ENCODE measurements around the gene ULK3. TPM values are rescaled to one million over a fixed set of nuclear protein-coding genes. Genes with fewer than 3 reads are reported as not detected.

ULK3 gene
- 29.2 to 34.6 TPM (median 32.7 TPM) in 5 replicates for total RNA-seq (2022; extraction: Qiagen RNA extraction; ENCODE audit: low read depth)

GRCh38 chr15:74842581-74843444 lies at the start of gene ULK3:
TSS of gene ULK3 (minus strand) at chr15:74843156. CDS start at chr15:74843105, 51 bp downstream.

GRCh38 chr15:74889883-74890664 lies 47.1 kb upstream of the ULK3 start, which contains the start of gene MPI:
TSS of gene MPI (plus strand) at chr15:74890042. CDS start at chr15:74890074, 32 bp downstream.

DNA sequence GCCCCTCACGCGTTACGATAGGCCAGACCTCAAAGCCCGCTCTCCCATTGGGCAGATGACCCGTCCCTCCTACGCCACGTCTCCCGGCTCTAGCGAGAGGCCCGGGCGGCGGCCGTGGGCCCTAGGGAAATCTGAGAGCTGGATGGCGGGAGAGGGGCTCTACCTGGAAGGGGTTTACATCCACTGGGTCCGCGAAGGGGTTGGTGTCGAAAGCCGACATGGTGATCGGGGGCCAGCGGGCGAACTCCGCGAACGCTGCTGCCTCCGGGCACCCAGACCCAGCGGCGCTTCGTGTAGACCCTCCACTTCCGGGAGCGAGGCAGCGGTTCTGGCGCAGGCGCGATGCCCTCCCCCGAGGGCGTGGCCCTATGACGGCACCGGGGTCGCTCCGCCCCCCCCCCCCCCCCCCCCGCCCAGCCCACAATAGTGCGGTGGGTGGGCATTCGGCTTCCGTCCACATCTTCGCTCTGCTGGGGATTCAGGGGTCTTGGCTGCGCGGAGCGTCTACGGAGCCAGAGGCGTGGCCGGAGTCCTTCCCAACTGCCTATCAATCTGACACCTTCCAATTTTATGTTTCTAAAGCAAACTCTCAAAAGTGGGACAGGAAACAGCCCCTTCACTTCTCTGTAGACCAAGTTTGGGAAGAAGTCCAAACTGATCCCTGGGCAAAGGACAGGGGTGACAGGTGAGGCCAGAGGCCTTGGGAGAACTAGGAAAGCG lies 30.2 kb upstream of the ULK3 start, which contains the start of gene SCAMP2:
Gene SCAMP2, minus strand, starts transcription at position 330 of the 720 bp plus-strand sequence. Its CDS starts 110 bp downstream, at position 220.

DNA sequence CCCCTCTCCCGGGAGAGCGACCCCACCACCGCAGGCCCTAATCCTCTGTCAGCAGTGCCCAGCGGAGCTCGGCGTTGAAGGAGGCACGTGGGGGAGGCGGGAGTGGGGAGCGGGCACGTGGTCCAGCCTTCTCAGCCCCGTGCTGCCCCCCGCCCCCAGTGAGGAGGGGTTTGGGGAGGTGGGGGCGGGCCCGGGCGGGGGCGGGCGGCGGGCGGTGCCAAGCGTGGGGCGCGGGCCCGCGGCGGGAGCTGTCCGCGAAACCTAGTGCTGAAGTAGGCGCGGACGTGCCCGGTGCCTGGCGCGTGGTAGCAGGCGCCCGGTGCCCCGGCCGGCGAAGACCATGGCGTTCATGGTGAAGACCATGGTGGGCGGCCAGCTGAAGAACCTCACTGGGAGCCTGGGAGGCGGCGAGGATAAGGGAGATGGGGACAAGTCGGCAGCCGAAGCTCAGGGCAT lies 16.6 kb downstream of the ULK3 start, which contains the start of gene CPLX3:
Gene CPLX3, plus strand, starts transcription at position 264 of the 456 bp plus-strand sequence. Its CDS starts 77 bp downstream, at position 341.

GRCh38 chr15:74812533-74812932 lies 30.4 kb downstream of the ULK3 start, which contains the start of gene LMAN1L:
TSS of gene LMAN1L (plus strand) at chr15:74812835. CDS start at chr15:74812855, 20 bp downstream.

Other genes starting within 250 kb of the ULK3 start
- 31.7 to 36.2 TPM (median 33.4 TPM) in 5 replicates for gene CLK3, start 227.3 kb downstream of the ULK3 start, total RNA-seq (2022; extraction: Qiagen RNA extraction; ENCODE audit: low read depth)
- gene EDC3, start 147.1 kb downstream of the ULK3 start, total RNA-seq (2022; extraction: Qiagen RNA extraction; ENCODE audit: low read depth): 17.1 to 23.2 TPM (median 19.0 TPM) in 5 replicates
- 1.1 to 2.3 TPM (median 1.7 TPM) in 5 replicates for gene CYP1A1, start 117.6 kb downstream of the ULK3 start, total RNA-seq (2022; extraction: Qiagen RNA extraction; ENCODE audit: low read depth)
- 0.05 TPM in 1 of 5 replicates, not detected in the others for gene CYP1A2, start 94.3 kb downstream of the ULK3 start, total RNA-seq (2022; extraction: Qiagen RNA extraction; ENCODE audit: low read depth)
- 55.9 to 67.4 TPM (median 62.0 TPM) in 5 replicates for gene CSK, start 61.1 kb downstream of the ULK3 start, total RNA-seq (2022; extraction: Qiagen RNA extraction; ENCODE audit: low read depth)
- not detected in 5 replicates for gene LMAN1L, start 30.3 kb downstream of the ULK3 start, total RNA-seq (2022; extraction: Qiagen RNA extraction; ENCODE audit: low read depth)
- gene CPLX3, start 16.5 kb downstream of the ULK3 start, total RNA-seq (2022; extraction: Qiagen RNA extraction; ENCODE audit: low read depth): 0.07 to 0.13 TPM in 2 of 5 replicates, not detected in the others
- gene SCAMP2, start 30.2 kb upstream of the ULK3 start, total RNA-seq (2022; extraction: Qiagen RNA extraction; ENCODE audit: low read depth): 54.4 to 68.8 TPM (median 65.9 TPM) in 5 replicates
- gene MPI, start 46.9 kb upstream of the ULK3 start, total RNA-seq (2022; extraction: Qiagen RNA extraction; ENCODE audit: low read depth): 27.2 to 38.6 TPM (median 30.2 TPM) in 5 replicates
- gene FAM219B, start 63.7 kb upstream of the ULK3 start, total RNA-seq (2022; extraction: Qiagen RNA extraction; ENCODE audit: low read depth): 30.1 to 38.8 TPM (median 36.4 TPM) in 5 replicates
- 525 to 634 TPM (median 565 TPM) in 5 replicates for gene COX5A, start 94.9 kb upstream of the ULK3 start, total RNA-seq (2022; extraction: Qiagen RNA extraction; ENCODE audit: low read depth)
- gene RPP25, start 113.6 kb upstream of the ULK3 start, total RNA-seq (2022; extraction: Qiagen RNA extraction; ENCODE audit: low read depth): 22.1 to 29.5 TPM (median 27.1 TPM) in 5 replicates
- gene SCAMP5, start 152.4 kb upstream of the ULK3 start, total RNA-seq (2022; extraction: Qiagen RNA extraction; ENCODE audit: low read depth): 10.1 to 14.2 TPM (median 12.0 TPM) in 5 replicates
- 12.4 to 18.3 TPM (median 16.6 TPM) in 5 replicates for gene PPCDC, start 180.4 kb upstream of the ULK3 start, total RNA-seq (2022; extraction: Qiagen RNA extraction; ENCODE audit: low read depth)

Measured in A549 treated with GW870086 at 1 μM for 4 hours (cell line).